ENCODE measurements around the gene PODNL1.
A peak's percentile ranks its signal among the peaks of the same experiment; 100 is the strongest.

Gene PODNL1

DNA sequence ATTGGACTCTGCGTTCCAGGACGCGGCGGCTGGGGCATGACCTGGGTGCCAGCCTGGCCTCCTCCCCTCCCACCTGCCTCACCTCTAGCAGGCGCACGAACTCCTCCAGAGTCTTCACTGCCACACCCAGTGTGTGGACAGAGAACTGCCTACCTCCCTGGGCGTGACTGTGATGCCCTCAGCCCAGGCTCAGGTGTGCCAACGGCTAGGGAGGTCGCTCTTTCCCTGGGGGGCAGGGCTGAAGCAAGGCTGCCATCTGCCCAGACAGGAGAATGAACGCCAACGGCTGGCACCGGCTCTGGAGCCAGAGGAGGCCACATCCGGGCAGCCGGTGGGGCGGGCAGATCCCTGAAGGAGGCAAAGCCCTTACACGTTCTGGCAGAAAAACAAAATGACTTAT lies 49.9 kb downstream of the PODNL1 start:
- TF ChIP-seq POLR2A (IDR thresholded peaks at IDR 0.05; ENCODE audit: low read depth, low read length), result no peak
- no peak for FAIRE-seq

DNA sequence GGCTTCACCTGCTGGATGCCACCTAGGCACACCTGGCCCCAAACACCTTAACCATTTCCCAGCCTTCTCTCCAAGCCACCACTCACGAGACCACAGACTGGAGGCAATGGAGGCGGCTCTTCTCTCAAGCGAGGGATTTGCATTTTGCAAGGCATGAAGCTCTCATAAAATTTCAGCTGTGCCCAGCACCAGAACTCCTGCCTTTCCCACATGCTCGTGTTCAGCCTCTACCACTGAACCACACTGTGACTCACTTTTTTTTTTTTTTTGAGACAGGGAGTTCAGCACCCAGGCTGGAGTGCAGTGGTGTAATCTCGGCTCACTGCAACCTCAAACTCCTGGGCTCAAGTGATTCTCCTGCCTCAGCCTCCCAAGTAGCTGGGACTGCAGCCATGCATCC lies 50.7 kb downstream of the PODNL1 start:
- no peak for DNase-seq (ENCODE audit: insufficient read length, low spot score)
- TF ChIP-seq POLR2A (IDR thresholded peaks at IDR 0.05; ENCODE audit: low read depth, low read length), result no peak
- FAIRE-seq, result peak; percentile 38

More for the DNA sequence above, 49.9 kb downstream of the PODNL1 start:
- no peak for DNase-seq (ENCODE audit: insufficient read length, low spot score)

DNA sequence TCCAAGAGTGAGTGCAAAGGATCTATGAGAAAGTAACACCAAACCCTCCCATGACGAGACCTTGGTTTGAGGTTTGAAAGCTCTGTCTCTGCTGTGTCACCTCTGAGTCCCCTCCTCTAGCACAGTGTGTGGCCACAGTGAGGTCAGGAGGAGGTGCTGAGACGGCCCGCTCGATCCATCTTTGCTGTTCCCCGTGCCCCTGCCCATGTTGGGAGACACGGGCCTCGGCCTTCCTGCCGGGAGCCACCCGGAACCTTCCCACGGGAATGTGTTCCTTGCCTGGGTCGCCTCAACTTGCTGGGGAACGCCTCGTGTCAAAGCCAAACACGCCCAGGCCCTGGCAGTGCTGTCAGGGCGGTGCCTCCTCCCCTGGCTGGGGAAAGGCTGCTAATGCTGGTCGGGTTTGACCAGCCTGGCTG lies 51.2 kb downstream of the PODNL1 start:
- TF ChIP-seq POLR2A (IDR thresholded peaks at IDR 0.05; ENCODE audit: low read depth, low read length), result no peak
- DNase-seq (ENCODE audit: insufficient read length, low spot score) (no peak), FAIRE-seq (no peak)

DNA sequence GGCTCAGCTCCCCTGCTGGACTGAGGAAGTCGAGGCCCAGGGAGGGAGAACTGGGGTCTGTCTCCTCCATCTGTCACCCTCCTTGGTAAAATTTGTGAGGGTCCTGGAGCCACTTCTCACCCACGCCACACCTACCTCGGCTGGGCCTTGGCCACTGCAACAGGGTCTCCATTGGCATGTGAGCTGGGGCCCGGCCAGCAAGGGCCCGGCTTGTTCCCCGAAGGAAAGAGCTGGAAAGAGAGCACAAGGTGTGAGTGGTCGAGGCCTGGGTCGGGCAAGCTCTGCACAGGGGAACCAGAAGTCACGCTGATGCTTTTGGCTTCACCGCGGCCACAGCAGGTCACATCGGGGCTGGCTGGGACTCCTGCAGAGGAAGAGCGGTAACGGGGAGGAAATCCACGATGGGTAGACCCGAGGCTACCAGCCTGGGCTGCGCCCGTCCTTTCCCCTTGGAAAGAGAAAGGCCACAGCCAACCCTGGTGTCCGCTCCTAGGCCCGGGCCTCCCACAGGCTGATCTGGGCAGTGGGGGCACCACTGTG lies 52.3 kb downstream of the PODNL1 start:
- no peak for DNase-seq (ENCODE audit: insufficient read length, low spot score)
- no peak for TF ChIP-seq POLR2A (IDR thresholded peaks at IDR 0.05; ENCODE audit: low read depth, low read length)
- FAIRE-seq, result no peak

DNA sequence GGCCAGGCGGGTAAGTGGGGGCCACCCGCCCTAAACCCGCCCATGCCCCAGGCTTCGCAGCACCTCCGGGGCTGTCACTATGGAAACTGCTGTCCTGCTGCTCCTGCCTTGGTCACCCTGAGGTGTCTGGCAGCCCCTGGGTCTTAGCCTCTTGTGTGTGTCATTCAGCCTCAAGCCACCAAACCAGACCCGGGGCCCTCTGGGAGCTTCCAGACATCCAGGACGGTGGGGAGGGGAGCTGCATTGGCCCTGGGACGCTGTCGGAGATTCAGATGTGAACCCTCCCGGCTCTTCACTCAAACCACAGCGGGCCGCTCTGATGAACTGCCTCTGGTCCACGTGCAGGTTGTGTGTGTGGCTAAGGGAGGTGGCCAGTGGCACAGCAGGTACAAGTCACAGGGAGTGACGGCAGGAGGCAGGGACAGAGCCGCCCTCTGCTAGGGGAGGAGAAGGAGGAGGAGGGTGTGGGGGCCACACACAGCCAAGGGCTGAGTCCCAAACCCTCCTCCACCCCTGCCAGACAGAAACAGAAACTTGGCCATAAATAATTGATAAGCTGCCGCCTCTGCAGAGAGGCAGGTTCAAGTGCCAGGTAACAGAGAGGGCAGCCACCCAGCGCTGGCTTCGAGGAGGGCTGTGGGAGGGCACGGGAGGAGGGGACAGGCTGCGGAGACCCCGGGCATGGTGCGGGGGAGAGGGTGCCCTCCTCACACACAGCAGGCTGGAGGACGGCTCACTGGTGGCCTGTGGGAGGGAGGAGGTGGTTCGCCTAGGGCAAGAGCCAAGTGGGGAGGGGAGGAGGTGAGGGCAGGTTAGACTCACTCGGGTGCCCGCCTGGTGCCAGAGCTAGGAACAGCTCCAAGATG lies 53.3 kb downstream of the PODNL1 start:
- no peak for TF ChIP-seq POLR2A (IDR thresholded peaks at IDR 0.05; ENCODE audit: low read depth, low read length)
- FAIRE-seq (no peak), DNase-seq (ENCODE audit: insufficient read length, low spot score) (no peak)

DNA sequence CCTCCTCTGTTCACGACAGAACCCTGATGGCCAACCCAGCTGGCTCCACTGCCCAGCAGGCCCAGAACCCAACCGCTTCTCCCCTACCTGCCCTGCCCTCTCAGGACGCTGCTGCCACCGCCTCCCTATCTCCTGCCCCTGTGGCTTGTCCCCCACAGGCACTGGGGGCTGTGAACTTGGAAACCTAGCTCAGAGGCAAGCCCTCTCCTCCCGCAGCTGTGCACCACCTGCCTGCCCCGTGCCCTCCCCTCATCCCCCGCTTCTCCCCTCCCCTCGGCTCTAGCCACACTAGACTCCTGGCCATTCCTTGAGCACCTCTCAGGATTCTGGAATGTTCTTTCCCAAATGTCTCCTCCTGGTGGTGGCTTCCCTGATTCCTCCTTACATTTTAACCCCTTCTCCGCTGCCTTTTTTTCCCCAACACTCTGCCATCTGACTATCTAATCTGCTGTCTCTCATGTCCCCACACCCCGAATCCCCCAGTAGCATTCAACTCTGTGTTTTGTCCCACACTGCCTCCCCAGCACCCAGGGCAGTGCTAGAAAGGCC lies 54.6 kb downstream of the PODNL1 start:
- no peak for TF ChIP-seq POLR2A (IDR thresholded peaks at IDR 0.05; ENCODE audit: low read depth, low read length)
- no peak for FAIRE-seq
- DNase-seq (ENCODE audit: insufficient read length, low spot score), result no peak

DNA sequence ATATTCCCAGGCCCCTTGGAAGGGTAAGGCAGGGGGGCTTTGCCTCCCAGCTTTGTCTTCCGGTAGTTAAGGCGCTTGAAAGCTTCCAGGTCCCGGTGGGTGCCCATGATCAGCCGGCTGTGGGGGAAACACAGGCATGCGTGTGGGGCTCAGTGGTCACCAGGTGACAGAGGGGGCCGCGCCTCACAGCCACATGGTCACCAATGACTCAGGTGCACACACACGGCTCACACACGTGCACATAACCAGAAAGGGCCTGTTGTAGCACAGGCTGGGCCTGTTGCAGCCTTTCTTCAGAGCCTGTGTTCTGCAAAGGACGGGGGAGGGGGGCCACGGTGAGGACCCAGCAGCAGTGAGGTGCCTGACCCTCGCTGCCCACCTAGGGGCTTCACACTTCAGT lies 55.4 kb downstream of the PODNL1 start:
- DNase-seq (ENCODE audit: insufficient read length, low spot score), result no peak
- TF ChIP-seq POLR2A (IDR thresholded peaks at IDR 0.05; ENCODE audit: low read depth, low read length), result no peak
- no peak for FAIRE-seq

DNA sequence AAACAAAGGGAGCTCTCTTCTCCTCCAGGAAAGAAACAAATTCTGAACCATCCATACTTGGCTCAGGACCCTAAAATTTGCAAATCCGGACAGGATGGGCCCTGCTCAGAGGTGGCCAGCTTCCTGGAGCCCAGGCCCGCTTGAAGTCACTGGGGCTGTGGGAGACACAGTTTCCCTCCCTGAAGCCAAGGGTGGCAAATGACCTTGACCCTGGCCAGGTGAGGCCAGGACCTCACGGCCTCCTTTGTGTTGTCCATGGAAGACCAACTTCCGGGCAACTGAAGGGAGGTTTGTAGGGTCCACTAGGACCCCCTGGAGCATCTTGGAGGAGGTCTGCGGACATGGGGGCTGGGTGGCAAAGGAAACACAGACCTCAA lies 55.8 kb downstream of the PODNL1 start:
- FAIRE-seq, result no peak
- no peak for DNase-seq (ENCODE audit: insufficient read length, low spot score)
- no peak for TF ChIP-seq POLR2A (IDR thresholded peaks at IDR 0.05; ENCODE audit: low read depth, low read length)

DNA sequence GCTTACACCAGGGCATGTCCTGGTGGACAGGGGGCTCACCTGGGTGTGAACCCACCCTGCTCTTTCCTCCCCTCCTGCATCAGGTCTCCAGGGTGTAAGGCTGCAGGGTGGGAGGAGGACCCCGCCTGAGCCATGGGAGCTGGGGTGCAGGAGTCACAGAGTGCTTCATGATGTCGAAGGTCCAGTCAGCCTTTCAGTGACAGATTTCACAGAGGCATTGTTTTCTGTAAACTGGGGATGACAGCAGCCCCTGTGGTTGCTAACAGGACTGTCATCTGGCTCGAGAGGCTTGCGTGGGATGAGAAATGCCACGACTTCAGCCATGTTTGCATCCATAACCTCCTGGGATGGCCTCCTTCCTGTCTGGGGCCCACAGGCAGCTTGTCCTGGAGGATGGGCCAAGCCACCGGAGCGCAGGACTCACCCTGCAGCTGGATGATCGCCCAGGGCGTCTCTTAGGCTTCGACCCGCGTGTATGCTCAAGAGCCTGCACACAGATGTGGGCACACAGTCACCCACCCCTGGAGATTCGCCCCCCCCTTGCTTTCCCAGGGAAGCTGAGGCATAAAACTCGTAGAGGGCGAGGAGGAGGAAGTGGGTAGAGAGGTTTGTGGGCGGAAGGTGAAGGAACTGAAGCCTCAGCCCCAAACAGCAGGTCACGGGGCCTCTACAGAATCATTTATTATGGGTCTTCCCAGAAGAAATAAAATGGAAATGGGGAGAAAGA lies 56.4 kb downstream of the PODNL1 start:
- no peak for DNase-seq (ENCODE audit: insufficient read length, low spot score)
- no peak for FAIRE-seq
- TF ChIP-seq POLR2A (IDR thresholded peaks at IDR 0.05; ENCODE audit: low read depth, low read length), result no peak

DNA sequence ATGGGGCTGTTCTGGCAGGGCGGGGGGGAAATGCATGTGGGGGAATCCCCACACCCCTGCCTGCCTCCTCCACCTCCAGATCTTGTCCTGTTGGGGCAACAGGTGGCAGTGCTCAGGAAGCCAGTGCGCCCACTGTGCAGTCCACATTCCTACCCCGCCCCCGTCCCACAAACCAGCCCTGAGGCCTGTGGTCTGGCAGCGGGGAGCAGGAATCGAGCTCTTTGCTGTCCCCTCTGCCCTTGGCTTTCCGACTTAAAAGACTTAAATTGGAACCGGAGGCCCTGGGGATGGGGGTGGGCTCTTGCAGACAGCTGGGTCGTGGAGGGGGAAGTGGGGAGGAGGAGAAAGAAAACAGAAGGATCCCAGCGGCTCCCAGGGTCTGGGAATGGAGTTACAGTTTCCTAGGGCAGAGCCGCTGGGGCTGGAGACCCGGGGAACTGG lies 56.9 kb downstream of the PODNL1 start:
- no peak for FAIRE-seq
- no peak for TF ChIP-seq POLR2A (IDR thresholded peaks at IDR 0.05; ENCODE audit: low read depth, low read length)
- DNase-seq (ENCODE audit: insufficient read length, low spot score), result no peak

Data from H54 (cell line).